ENCODE measurements around the gene PLAAT3.

Gene PLAAT3

GRCh38 chr11:63564784-63565350 is 49.4 kb downstream of the PLAAT3 start:
- H3K9me3 ChIP-seq (ENCODE audit: severe bottlenecking) = no peaks in the 10 kb centered on the region
- H3K4me3 ChIP-seq (ENCODE audit: low read depth, low read length) = no peak overlapping the region
- H3K27ac ChIP-seq = no peak overlapping the region
- H3K36me3 ChIP-seq = no peaks in the 10 kb centered on the region
- TF ChIP-seq, protein P1, sequence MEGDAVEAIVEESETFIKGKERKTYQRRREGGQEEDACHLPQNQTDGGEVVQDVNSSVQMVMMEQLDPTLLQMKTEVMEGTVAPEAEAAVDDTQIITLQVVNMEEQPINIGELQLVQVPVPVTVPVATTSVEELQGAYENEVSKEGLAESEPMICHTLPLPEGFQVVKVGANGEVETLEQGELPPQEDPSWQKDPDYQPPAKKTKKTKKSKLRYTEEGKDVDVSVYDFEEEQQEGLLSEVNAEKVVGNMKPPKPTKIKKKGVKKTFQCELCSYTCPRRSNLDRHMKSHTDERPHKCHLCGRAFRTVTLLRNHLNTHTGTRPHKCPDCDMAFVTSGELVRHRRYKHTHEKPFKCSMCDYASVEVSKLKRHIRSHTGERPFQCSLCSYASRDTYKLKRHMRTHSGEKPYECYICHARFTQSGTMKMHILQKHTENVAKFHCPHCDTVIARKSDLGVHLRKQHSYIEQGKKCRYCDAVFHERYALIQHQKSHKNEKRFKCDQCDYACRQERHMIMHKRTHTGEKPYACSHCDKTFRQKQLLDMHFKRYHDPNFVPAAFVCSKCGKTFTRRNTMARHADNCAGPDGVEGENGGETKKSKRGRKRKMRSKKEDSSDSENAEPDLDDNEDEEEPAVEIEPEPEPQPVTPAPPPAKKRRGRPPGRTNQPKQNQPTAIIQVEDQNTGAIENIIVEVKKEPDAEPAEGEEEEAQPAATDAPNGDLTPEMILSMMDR (IDR thresholded peaks at IDR 0.05; ENCODE audit: low read depth, low read length) = no peak
- peaks cover 3% of the 10 kb centered on the region for H3K27me3 ChIP-seq (ENCODE audit: insufficient read depth, low read depth, severe bottlenecking)
- DNase-seq = no peak

GRCh38 chr11:63564056-63564774 is 50.0 kb downstream of the PLAAT3 start:
- Histone ChIP-seq H3K4me3 (ENCODE audit: low read depth, low read length) (no peak overlapping the region), H3K27ac (no peak overlapping the region), H3K27me3 (ENCODE audit: insufficient read depth, low read depth, severe bottlenecking) (peaks cover 3% of the 10 kb centered on the region), H3K36me3 (no peaks in the 10 kb centered on the region), H3K9me3 (ENCODE audit: severe bottlenecking) (no peaks in the 10 kb centered on the region)
- DNase-seq = no peak
- TF ChIP-seq, protein P1 (IDR thresholded peaks at IDR 0.05; ENCODE audit: low read depth, low read length) = no peak

GRCh38 chr11:63563201-63564055 is 50.8 kb downstream of the PLAAT3 start, which contains the start of gene PLAAT2:
PLAAT2 (minus strand) TSS chr11:63563379; CDS start chr11:63563324, 55 bp downstream.
- DNase-seq = no peak
- TF ChIP-seq, protein P1 (IDR thresholded peaks at IDR 0.05; ENCODE audit: low read depth, low read length) = no peak
- Histone ChIP-seq H3K27me3 (ENCODE audit: insufficient read depth, low read depth, severe bottlenecking) (peaks cover 5% of the 10 kb centered on the region), H3K27ac (no peak within 1 kb of the TSS), H3K9me3 (ENCODE audit: severe bottlenecking) (no peaks in the 10 kb centered on the region), H3K36me3 (no peaks in the 10 kb centered on the region), H3K4me3 (ENCODE audit: low read depth, low read length) (no peak within 1 kb of the TSS)

- Histone ChIP-seq H3K36me3 (no peaks in the 10 kb centered on the region), H3K27me3 (ENCODE audit: insufficient read depth, low read depth, severe bottlenecking) (peaks cover 5% of the 10 kb centered on the region), H3K9me3 (ENCODE audit: severe bottlenecking) (no peaks in the 10 kb centered on the region), H3K4me3 (ENCODE audit: low read depth, low read length) (no peak overlapping the region), H3K27ac (no peak overlapping the region)
- no peak for DNase-seq
- TF ChIP-seq, protein P1 (IDR thresholded peaks at IDR 0.05; ENCODE audit: low read depth, low read length) = no peak
Measured at GRCh38 chr11:63560506-63561180, 53.6 kb downstream of the PLAAT3 start.

- Histone ChIP-seq H3K36me3 (no peaks in the 10 kb centered on the region), H3K27me3 (ENCODE audit: insufficient read depth, low read depth, severe bottlenecking) (peaks cover 2% of the 10 kb centered on the region), H3K4me3 (ENCODE audit: low read depth, low read length) (no peak overlapping the region), H3K27ac (no peak overlapping the region), H3K9me3 (ENCODE audit: severe bottlenecking) (no peaks in the 10 kb centered on the region)
- TF ChIP-seq, protein P1 (IDR thresholded peaks at IDR 0.05; ENCODE audit: low read depth, low read length) = no peak
- DNase-seq = no peak
Measured at GRCh38 chr11:63558459-63559157, 55.6 kb downstream of the PLAAT3 start.
